ENCODE results near the gene PARD3. TPM values are rescaled to one million over a fixed set of nuclear protein-coding genes. Genes with fewer than 3 reads are reported as not detected.

PARD3 gene
- total RNA-seq, 3 donors from 2014 or later (not counting 1 experiment from before 2014, with no cell fraction given), result 0.14 to 0.49 (median 0.38) TPM

DNA sequence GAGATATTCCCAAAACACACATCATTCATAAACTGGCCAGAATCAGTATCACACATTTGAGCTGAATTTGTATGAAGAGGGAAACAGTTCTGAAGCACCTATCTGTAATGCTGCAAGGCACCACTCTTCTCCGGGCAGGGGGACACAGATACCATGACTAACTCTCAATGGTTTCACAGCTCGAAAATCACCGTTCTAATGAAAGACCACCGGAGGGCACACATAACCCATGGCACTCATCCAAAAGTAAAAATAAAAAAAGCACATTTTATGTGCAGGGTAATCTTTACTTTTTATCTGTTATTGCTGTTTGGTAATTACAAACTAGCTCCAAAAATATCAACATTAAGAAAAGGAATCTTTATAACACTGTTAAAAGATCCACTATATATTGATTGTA lies 137.5 kb downstream of the PARD3 start:
- 90% methylated on average over 3 of the region's 4 CpGs for WGBS (ENCODE audit: insufficient coverage)
- no peak overlapping the region for H3K27ac Mint-ChIP-seq
- no peaks in the 10 kb centered on the region for H3K9me3 Mint-ChIP-seq
- DNase-seq (no peak), ATAC-seq (no peak)
- Histone ChIP-seq H3K27me3 (ENCODE audit: control insufficient read depth, insufficient read depth, low read length) (no peaks in the 10 kb centered on the region), H3K36me3 (ENCODE audit: control insufficient read depth, insufficient read depth, low read length) (no peaks in the 10 kb centered on the region), H3K27ac (ENCODE audit: low read length) (no peak overlapping the region), H3K9me3 (ENCODE audit: control insufficient read depth, insufficient read depth, low read length) (no peaks in the 10 kb centered on the region), H3K4me1 (ENCODE audit: control insufficient read depth, insufficient read depth, low read length) (no peaks in the 10 kb centered on the region), H3K4me3 (ENCODE audit: low read length) (no peak overlapping the region)
- intact Hi-C loops (cut with micrococcal nuclease), result no loop called here
- TF ChIP-seq, protein P1, sequence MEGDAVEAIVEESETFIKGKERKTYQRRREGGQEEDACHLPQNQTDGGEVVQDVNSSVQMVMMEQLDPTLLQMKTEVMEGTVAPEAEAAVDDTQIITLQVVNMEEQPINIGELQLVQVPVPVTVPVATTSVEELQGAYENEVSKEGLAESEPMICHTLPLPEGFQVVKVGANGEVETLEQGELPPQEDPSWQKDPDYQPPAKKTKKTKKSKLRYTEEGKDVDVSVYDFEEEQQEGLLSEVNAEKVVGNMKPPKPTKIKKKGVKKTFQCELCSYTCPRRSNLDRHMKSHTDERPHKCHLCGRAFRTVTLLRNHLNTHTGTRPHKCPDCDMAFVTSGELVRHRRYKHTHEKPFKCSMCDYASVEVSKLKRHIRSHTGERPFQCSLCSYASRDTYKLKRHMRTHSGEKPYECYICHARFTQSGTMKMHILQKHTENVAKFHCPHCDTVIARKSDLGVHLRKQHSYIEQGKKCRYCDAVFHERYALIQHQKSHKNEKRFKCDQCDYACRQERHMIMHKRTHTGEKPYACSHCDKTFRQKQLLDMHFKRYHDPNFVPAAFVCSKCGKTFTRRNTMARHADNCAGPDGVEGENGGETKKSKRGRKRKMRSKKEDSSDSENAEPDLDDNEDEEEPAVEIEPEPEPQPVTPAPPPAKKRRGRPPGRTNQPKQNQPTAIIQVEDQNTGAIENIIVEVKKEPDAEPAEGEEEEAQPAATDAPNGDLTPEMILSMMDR (IDR thresholded peaks at IDR 0.05), result no peak
- no peaks in the 10 kb centered on the region for H3K4me1 Mint-ChIP-seq
- peaks cover 9 to 18% of the 10 kb centered on the region in 2 donors for H3K27me3 Mint-ChIP-seq (ENCODE audit: low read depth in 2 of 2)
- H3K36me3 Mint-ChIP-seq, result no peaks in the 10 kb centered on the region
- no peak overlapping the region for H3K4me3 Mint-ChIP-seq

DNA sequence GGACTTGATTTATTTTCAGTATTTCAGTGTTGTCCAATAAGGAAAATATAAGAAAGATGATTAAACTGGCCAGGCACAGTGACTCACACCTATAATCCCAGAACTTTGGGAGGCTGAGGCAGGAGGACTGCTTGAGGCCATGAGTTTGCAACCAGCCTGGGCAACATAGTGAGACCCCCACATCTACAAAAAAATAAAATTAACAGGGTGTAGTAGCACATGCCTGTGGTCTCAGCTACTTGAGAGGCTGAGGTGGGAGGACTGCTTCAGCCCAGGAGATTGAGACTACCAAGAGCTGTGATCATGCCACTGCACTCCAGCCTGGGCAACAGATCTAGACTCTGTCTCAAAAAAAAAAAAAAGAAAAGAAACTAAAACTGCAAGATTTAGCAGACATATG lies 138.0 kb downstream of the PARD3 start:
- ATAC-seq, result no peak

DNA sequence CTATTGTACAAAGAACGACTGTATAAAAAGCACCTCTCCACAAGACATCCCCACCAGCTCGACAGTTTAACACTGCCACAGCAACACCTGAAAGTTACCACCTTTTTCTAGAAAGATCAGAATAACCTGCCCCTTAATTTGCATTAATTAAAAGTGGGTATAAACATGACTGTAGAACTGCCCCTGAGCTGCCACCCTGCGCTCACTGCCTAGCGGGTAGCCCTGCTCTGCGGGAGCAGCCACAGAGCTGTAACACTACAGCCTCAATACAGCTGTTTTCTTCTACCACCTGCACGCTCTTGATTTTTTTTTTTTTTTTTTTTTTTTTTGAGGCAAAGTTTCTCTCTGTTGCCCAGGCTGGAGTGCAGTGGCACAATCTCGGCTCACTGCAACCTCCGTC lies 140.9 kb downstream of the PARD3 start:
- DNase-seq, result no peak
- Histone ChIP-seq H3K4me1 (ENCODE audit: control insufficient read depth, insufficient read depth, low read length) (no peaks in the 10 kb centered on the region), H3K36me3 (ENCODE audit: control insufficient read depth, insufficient read depth, low read length) (no peaks in the 10 kb centered on the region), H3K9me3 (ENCODE audit: control insufficient read depth, insufficient read depth, low read length) (no peaks in the 10 kb centered on the region), H3K4me3 (ENCODE audit: low read length) (no peak overlapping the region), H3K27ac (ENCODE audit: low read length) (no peak overlapping the region), H3K27me3 (ENCODE audit: control insufficient read depth, insufficient read depth, low read length) (no peaks in the 10 kb centered on the region)
- intact Hi-C loops (cut with micrococcal nuclease), result no loop called here
- no peak overlapping the region for H3K27ac Mint-ChIP-seq
- peaks cover 12 to 18% of the 10 kb centered on the region in 2 donors for H3K27me3 Mint-ChIP-seq (ENCODE audit: low read depth in 2 of 2)
- H3K36me3 Mint-ChIP-seq, result no peaks in the 10 kb centered on the region
- WGBS (ENCODE audit: insufficient coverage), result 84% methylated on average over 8 of the region's 8 CpGs
- no peaks in the 10 kb centered on the region for H3K4me1 Mint-ChIP-seq
- TF ChIP-seq, protein P1 (IDR thresholded peaks at IDR 0.05), result no peak
- no peaks in the 10 kb centered on the region for H3K9me3 Mint-ChIP-seq
- H3K4me3 Mint-ChIP-seq, result no peak overlapping the region
- ATAC-seq, result no peak

More for the DNA sequence above, 138.0 kb downstream of the PARD3 start:
- intact Hi-C loops (cut with micrococcal nuclease), result no loop called here
- Histone ChIP-seq H3K27ac (ENCODE audit: low read length) (no peak overlapping the region), H3K4me3 (ENCODE audit: low read length) (no peak overlapping the region), H3K36me3 (ENCODE audit: control insufficient read depth, insufficient read depth, low read length) (no peaks in the 10 kb centered on the region), H3K9me3 (ENCODE audit: control insufficient read depth, insufficient read depth, low read length) (no peaks in the 10 kb centered on the region), H3K4me1 (ENCODE audit: control insufficient read depth, insufficient read depth, low read length) (no peaks in the 10 kb centered on the region), H3K27me3 (ENCODE audit: control insufficient read depth, insufficient read depth, low read length) (no peaks in the 10 kb centered on the region)
- Mint-ChIP-seq H3K4me1 (no peaks in the 10 kb centered on the region), H3K9me3 (no peaks in the 10 kb centered on the region), H3K36me3 (no peaks in the 10 kb centered on the region), H3K4me3 (no peak overlapping the region), H3K27me3 (ENCODE audit: low read depth in 2 of 2) (peaks cover 11 to 18% of the 10 kb centered on the region in 2 donors), H3K27ac (no peak overlapping the region)
- DNase-seq, result no peak
- TF ChIP-seq, protein P1 (IDR thresholded peaks at IDR 0.05), result no peak

DNA sequence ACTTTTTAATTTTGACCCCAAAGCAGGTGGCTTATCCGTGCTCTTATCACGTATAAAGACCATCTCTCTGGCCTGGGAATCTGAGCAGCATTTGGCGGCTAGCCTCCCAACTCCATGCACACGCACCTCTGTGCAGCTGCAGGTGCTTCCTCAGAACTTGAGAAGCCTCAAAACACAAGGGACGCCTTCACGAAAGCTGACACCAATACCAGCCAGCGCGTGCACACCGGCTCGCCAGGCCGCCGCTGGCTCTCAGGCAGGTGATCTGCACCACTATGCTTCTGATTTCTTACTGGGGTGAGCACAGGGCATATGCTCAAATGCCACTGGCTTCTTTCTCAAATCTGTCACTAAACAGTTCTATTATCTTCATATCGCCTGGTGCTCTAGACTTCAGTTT lies 145.0 kb downstream of the PARD3 start:
- intact Hi-C loops (cut with micrococcal nuclease), result no loop called here
- WGBS (ENCODE audit: insufficient coverage), result 80% methylated on average over 13 of the region's 13 CpGs
- Histone ChIP-seq H3K4me3 (ENCODE audit: low read length) (no peak overlapping the region), H3K27ac (ENCODE audit: low read length) (no peak overlapping the region), H3K9me3 (ENCODE audit: control insufficient read depth, insufficient read depth, low read length) (no peaks in the 10 kb centered on the region), H3K27me3 (ENCODE audit: control insufficient read depth, insufficient read depth, low read length) (no peaks in the 10 kb centered on the region), H3K36me3 (ENCODE audit: control insufficient read depth, insufficient read depth, low read length) (no peaks in the 10 kb centered on the region), H3K4me1 (ENCODE audit: control insufficient read depth, insufficient read depth, low read length) (no peaks in the 10 kb centered on the region)
- Mint-ChIP-seq H3K36me3 (no peaks in the 10 kb centered on the region), H3K27ac (no peak overlapping the region), H3K4me1 (no peaks in the 10 kb centered on the region), H3K27me3 (ENCODE audit: low read depth in 2 of 2) (peaks cover 0 to 16% of the 10 kb centered on the region in 2 donors), H3K4me3 (no peak overlapping the region), H3K9me3 (no peaks in the 10 kb centered on the region)
- ATAC-seq, result no peak
- TF ChIP-seq, protein P1 (IDR thresholded peaks at IDR 0.05), result no peak
- DNase-seq, result no peak
